Measurements from ENCODE around the gene ABCC4.

Gene ABCC4

DNA sequence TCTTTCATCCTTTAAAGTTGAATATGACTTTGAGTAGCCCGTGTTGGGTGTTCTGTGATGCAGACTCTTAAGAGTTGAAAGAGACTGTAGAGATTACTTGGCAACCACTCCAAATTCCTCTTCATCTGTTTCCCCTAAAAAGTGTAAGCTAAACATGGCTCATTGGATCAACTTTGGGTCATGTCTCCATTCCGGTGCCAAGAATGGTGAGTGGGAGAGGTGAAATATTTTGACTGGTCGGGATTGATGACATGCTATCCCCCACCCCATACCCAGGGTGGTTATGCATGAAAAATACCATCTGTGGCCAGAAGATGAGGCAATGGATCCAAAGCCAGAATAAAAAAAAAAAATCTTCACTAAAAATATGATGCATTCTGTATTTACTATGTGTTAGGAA, 307.6 kb downstream of the ABCC4 start:
- TF ChIP-seq CTCF (IDR thresholded peaks at IDR 0.05; ENCODE audit: low read length, missing control alignments): no peak
- H3K4me3 ChIP-seq (replicated peaks; ENCODE audit: low read depth, low read length): no peak overlapping the region
- peak; percentile 93 for DNase-seq (ENCODE audit: low read depth)

DNA sequence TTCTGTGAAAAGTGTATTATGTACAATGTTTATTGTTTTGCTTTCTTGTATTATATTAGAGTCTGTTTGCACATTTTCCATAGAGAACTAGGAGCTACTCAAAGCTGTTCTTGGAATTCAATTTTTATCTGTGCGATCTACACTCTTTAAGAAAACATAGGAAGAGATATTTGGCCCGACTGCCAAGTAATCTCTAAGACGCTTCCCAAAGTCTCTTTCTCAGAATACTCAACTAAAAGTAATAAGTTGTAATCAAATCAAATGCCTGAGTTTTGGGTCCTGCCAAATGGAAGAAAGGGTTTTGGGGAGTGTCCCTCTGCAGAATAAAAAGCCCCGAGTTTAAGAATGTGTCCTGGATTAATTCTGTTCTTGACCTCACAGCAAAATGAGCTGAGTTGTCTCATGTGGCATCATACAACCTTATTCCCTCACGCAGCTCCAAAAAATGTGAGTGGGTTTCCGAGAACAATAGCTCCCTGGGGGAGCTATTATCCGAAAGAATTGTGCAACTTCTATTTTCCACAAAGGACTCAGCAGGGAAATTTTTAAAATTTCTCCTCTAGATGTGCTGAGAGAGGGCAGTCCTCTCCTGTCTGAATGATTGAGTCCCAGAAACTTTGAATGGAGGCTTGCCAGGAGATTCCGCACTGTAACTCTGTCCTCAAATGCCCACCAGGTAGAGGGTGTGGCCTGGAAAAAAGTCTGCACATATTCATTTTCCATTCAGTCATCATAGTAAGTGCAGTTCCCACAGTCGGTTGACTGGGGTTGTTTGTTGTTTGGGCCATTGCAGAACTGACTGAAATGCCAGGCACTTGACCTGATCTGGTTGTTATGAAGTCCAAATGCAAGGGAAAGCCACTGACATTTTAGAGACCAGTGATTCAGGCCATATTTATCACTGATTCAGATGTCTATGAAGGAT, 309.0 kb downstream of the ABCC4 start:
- no peak overlapping the region for H3K4me3 ChIP-seq (replicated peaks; ENCODE audit: low read depth, low read length)
- DNase-seq (ENCODE audit: low read depth): peak; percentile 92
- no peak for TF ChIP-seq CTCF (IDR thresholded peaks at IDR 0.05; ENCODE audit: low read length, missing control alignments)

DNA sequence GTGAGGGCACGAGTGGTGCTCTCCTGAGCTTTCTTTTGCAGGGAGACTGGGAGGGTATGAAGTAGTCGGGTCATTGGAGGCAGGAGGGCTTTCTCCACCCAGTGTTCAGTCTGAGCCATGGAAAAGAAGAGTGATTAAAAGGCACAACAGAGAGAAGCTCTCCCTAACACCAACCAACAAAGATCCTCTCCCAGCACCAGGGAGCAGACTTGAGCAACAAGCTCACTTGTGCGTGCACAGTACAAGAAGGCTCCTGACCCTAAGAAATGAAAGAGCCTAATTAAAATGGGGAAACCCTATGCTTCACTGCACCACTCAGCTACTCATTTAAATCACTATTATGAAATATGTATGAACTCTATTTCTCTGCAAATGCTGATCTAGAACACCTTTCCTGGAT, 312.6 kb downstream of the ABCC4 start:
- no peak overlapping the region for H3K4me3 ChIP-seq (replicated peaks; ENCODE audit: low read depth, low read length)
- peak; percentile 23 for DNase-seq (ENCODE audit: low read depth)
- peak; percentile 16 for TF ChIP-seq CTCF (IDR thresholded peaks at IDR 0.05; ENCODE audit: low read length, missing control alignments)

DNA sequence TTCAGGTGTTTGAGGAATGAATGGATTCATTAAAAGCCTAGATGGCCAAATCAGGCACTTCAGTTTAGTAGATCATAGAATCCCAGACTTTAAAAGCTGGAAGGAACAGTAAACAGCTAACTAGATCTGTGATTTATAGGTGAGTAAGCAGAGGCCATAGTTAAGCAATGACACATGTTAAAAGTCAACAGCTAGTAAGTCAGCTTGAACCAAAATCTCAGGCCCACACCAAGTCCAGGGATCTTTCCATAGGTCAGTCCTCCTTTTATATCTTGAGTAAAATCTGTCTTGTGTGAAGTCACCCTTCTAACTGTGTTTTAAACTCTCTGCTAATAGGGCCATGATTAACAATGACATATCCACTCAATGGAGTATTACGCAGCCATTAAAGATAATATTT, 313.4 kb downstream of the ABCC4 start:
- TF ChIP-seq CTCF (IDR thresholded peaks at IDR 0.05; ENCODE audit: low read length, missing control alignments): no peak
- H3K4me3 ChIP-seq (replicated peaks; ENCODE audit: low read depth, low read length): no peak overlapping the region

DNA sequence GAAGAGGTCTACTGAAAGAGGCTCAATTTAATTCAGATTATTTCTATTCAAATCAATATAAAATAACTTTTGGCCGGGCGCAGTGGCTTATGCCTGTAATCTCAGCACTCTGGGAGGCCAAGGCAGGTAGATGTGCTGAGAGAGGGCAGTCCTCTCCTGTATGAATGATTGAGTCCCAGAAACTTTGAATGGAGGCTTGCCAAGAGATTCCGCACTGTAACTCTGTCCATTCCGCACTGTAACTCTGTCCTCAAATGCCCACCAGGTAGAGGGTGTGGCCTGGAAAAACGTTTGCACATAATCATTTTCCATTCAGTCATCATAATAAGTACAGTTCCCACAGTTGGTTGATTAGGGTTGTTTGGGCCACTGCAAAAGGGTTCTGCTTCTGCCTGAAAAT, 314.2 kb downstream of the ABCC4 start:
- H3K4me3 ChIP-seq (replicated peaks; ENCODE audit: low read depth, low read length): no peak overlapping the region
- no peak for TF ChIP-seq CTCF (IDR thresholded peaks at IDR 0.05; ENCODE audit: low read length, missing control alignments)
- DNase-seq (ENCODE audit: low read depth): peak; percentile 63

More for the DNA sequence above, 313.4 kb downstream of the ABCC4 start:
- DNase-seq (ENCODE audit: low read depth): no peak

GRCh38 chr13:94984958-94985357, 316.3 kb downstream of the ABCC4 start:
- no peak for TF ChIP-seq CTCF (IDR thresholded peaks at IDR 0.05; ENCODE audit: low read length, missing control alignments)
- H3K4me3 ChIP-seq (replicated peaks; ENCODE audit: low read depth, low read length): no peak overlapping the region
- no peak for DNase-seq (ENCODE audit: low read depth)

DNA sequence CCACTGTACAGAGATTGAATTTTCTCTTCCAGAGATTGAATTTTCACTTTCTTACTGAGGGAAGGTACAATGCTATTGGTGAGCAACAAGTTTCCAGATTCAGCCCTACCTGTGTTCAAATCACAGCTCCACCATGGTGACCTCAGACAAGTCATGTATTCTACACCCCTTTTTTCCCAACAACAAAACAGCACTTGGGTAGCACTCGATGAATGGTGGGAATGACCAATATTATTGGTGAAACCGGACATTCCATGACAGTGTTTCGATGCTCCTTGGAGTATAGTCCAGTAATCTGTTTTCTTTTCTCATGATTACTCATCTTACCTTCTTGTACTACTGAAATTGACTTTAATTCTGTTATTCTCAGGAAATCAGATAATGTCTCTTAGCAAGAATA, 322.7 kb downstream of the ABCC4 start:
- DNase-seq (ENCODE audit: low read depth): no peak
- H3K4me3 ChIP-seq (replicated peaks; ENCODE audit: low read depth, low read length): no peak overlapping the region
- no peak for TF ChIP-seq CTCF (IDR thresholded peaks at IDR 0.05; ENCODE audit: low read length, missing control alignments)

All from fibroblast of pulmonary artery (primary cell).